Astrocyte of the hippocampus (primary cell): ENCODE data around the gene GPER1.

Source experiments
- DNase-seq: peaks from one replicate; pipeline ENCODE4 v3.0.0; 2011; ENCODE audit warnings: low read depth, low spot score

Gene GPER1

DNA sequence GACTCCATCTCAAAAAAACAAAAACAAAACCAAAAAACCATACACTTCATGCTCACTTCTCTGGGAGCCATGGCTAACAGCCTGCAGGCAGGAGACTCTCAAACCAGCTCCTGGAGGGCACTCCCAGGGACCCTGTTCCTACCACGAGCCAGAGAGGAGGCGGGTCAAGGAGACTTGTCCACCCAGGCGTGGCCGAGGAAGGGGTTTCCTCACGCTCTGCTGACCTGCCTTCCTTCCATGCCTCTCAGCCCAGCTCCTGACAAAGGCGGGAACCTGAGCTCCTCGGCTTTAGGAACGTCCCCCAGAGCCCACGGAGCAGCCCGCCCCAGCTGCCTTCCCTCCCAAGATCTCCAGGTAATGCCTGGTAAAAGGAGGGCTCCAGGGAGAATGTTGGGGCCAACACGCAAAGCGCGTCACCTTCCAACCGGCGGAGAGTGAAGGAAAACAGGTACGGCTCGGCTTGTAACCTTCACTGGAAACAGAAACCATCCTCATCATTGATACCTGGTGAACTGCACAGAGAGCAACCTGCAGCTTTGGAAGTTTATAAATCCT lies 34.0 kb upstream of the GPER1 start:
- DNase-seq, result no peak

GRCh38 chr7:1054438-1054837 lies 33.5 kb upstream of the GPER1 start:
- peak; percentile 30 for DNase-seq

- DNase-seq, result peak; percentile 80
These were observed 33.0 kb upstream of the GPER1 start for GRCh38 chr7:1054861-1055450.

DNA sequence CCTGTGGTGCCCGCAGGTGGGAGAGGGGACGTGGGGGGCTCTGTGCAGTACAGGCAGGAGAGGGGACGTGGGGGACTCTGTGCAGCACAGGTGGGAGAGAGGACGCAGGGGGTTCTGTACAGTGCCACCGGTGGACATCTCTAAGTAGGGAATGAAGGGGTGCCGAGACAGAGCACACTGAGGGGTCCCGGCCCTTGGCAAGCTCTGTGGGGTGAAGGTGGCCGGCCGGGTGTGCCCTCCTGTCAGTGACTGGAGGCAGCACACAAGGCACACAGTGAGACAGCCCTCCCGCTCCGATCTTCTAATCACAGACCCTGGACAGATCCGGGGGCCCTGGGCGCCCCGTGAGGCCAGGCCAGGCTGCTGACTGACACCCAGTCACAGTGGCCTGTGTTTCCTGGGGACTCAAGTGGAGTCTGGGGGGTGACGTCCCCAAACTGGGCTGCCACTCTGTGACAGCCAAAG lies 32.4 kb upstream of the GPER1 start:
- DNase-seq, result no peak

GRCh38 chr7:1055956-1056784 lies 31.7 kb upstream of the GPER1 start:
- no peak for DNase-seq

- DNase-seq, result no peak
These were observed 31.0 kb upstream of the GPER1 start for GRCh38 chr7:1056785-1057410.

DNA sequence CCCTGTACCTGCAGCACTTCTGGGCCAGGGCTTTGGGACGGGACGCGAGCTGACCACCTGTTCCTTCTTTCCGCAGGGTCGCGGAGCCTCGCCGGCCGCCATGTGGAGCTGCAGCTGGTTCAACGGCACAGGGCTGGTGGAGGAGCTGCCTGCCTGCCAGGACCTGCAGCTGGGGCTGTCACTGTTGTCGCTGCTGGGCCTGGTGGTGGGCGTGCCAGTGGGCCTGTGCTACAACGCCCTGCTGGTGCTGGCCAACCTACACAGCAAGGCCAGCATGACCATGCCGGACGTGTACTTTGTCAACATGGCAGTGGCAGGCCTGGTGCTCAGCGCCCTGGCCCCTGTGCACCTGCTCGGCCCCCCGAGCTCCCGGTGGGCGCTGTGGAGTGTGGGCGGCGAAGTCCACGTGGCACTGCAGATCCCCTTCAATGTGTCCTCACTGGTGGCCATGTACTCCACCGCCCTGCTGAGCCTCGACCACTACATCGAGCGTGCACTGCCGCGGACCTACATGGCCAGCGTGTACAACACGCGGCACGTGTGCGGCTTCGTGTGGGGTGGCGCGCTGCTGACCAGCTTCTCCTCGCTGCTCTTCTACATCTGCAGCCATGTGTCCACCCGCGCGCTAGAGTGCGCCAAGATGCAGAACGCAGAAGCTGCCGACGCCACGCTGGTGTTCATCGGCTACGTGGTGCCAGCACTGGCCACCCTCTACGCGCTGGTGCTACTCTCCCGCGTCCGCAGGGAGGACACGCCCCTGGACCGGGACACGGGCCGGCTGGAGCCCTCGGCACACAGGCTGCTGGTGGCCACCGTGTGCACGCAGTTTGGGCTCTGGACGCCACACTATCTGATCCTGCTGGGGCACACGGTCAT lies 30.3 kb upstream of the GPER1 start:
- DNase-seq, result no peak

- DNase-seq, result no peak
These were observed 29.6 kb upstream of the GPER1 start for GRCh38 chr7:1058311-1058710.

DNA sequence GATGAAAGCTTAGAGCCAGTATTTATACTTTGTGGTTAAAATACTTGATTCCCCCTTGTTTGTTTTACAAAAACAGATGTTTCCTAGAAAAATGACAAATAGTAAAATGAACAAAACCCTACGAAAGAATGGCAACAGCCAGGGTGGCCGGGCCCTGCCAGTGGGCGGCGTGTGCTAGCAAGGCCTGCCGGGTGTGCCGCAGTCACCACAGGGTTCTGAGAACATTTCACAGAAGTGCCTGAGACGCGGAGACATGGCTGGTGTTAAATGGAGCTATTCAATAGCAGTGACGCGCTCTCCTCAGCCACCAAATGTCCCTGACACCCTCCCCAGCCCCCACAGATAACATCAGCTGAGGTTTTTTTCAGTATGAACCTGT lies 29.1 kb upstream of the GPER1 start:
- DNase-seq, result peak; percentile 32

DNA sequence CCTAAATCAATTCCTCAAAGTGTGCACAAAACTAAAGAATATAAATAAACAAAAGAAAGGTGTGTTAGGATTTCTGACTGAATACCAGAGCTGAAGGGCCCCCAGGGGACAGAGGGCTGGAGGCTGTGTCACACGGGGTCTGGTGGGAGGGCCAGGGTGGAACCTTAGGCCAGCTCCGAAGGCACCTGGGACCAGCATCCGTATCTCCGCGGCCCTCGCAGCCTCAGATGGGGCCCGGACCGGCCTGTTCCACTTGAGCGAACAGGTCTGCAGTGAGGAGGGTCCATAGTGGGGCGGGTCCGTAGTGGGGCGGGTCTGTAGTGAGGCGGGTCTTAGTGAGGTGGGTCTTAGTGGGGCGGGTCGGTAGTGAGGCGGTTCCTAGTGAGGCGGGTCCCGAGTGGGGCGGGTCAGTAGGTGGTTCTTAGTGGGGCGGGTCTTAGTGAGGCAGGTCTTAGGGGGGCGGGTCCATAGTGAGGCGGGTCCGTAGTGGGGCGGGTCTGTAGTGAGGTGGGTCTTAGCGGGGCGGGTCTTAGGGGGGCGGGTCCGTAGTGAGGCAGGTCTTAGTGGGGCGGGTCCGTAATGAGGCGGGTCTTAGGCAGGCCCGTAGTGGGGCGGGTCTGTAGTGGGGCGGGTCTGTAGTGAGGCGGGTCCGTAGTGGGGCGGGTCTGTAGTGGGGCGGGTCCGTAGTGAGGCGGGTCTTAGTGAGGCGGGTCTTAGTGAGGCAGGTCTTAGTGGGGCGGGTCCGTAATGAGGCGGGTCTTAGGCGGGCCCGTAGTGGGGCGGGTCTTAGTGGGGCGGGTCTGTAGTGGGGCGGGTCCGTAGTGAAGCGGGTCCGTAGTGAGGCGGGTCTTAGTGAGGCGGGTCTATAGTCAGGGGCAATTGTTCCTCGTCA lies 28.5 kb upstream of the GPER1 start:
- peak; percentile 69 for DNase-seq

- peak; percentile 54 for DNase-seq
These were observed 27.4 kb upstream of the GPER1 start for GRCh38 chr7:1060315-1061072.

DNA sequence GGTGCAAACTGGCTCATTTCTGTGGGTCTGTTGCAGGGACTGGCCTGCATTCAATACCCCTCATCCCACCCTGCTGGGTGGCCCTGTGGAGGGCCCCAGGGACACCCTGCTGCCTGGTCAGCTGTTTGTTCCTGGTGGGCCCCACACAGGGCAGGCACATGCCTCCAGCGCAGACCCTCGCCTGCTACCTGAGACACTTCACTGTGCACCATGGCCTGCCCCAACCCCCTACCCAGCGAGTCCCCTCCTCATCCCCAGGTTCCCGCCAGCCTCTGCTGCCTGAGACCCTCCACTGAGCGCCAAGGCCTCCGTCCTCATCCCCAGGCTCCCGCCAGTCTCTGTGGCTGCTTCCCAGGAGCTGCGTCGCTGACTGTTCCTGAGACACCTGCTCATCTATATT lies 26.7 kb upstream of the GPER1 start:
- DNase-seq, result no peak

- DNase-seq, result no peak
These were observed 25.3 kb upstream of the GPER1 start for GRCh38 chr7:1062296-1063294.

DNA sequence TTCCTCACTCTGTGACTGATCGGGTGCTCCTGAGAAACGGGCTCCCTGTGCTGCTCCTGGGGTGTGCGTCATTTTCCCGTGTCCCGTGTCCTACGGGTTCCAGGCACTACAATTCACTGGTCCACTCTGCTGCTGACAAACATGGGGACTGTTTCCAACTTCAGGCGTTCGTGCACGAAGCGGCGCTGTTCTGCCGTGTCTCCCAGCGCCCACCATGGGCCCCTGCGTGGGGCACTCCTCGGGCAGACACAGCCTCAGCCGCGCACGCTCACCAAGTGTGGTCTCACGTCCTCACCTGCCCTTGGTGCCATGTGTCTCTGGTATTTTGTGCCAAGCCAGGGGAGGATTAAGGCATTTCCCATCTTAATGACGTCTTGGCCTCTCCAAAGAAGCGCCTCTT lies 24.6 kb upstream of the GPER1 start:
- no peak for DNase-seq

- DNase-seq, result no peak
These were observed 23.3 kb upstream of the GPER1 start for GRCh38 chr7:1064581-1064980.

GRCh38 chr7:1065263-1065584 lies 22.7 kb upstream of the GPER1 start:
- DNase-seq, result no peak

- peak; percentile 89 for DNase-seq
These were observed 22.2 kb upstream of the GPER1 start for GRCh38 chr7:1065585-1066241.

GRCh38 chr7:1066242-1066588 lies 21.7 kb upstream of the GPER1 start:
- no peak for DNase-seq
